NCI-H1417 (cell line): ENCODE data around the gene CLDN9.

ENCODE experiments used
- DNase-seq, 3 experiments: peaks; one replicate each; lab custom pipeline; 2025; lab: John Stamatoyannopoulos, UW

Gene CLDN9

GRCh38 chr16:2992383-2993081 lies 20.2 kb upstream of the CLDN9 start:
- DNase-seq, result no peak

DNA sequence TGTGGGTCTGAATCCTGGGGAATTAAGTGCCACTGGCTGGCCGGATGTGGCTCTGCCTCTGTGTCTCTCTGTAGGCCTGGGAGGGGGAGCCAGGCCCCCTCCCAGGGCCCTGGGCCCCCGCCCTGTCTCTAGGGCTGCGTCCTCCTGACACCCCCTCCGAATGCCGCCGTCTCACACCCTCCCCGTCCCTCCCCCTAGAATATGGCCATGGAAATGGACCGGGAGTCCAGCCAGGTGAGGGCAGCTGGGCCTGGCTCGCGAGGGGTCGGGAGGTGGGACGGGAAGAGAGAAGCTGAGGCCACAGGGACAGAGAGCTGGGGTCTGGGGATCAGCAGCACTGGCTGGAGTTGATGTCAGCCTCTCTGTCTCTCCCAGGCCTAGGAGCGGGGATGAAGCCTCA lies 16.4 kb upstream of the CLDN9 start:
- no peak for DNase-seq

GRCh38 chr16:2999929-3000328 lies 12.8 kb upstream of the CLDN9 start:
- no peak for DNase-seq

GRCh38 chr16:3000540-3000939 lies 12.2 kb upstream of the CLDN9 start:
- DNase-seq, result no peak

DNA sequence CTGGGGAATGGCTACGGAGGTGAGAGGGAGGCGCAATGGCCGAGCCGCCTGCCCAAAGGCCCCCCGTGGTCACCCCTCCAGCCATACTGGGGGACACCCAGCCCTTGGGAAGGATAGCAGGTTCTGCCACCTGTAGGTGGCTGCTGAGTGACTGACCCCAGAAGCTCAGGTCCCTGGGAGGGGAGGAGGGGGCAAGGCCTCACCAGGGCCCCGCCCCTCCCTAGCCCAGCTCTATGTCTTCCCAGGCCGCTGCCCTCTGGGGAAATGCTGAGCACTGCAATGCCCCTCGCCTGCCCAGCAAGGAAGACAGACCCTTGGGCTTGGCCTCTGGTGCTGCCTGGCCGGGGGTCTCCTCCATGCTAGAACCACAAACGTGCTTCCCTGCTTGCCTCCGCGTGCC lies 11.4 kb upstream of the CLDN9 start:
- no peak for DNase-seq

GRCh38 chr16:3003582-3004270 lies 9.0 kb upstream of the CLDN9 start:
- DNase-seq, result peak; percentile 99 to 100 (median 99)

GRCh38 chr16:3004319-3004718 lies 8.4 kb upstream of the CLDN9 start:
- DNase-seq, result peak; percentile 43 to 52 (median 45)

- DNase-seq, result peak; percentile 50 to 70 (median 59)
Measured at GRCh38 chr16:3004781-3005284, 7.9 kb upstream of the CLDN9 start.

- no peak for DNase-seq
Measured at GRCh38 chr16:3007059-3007956, 5.4 kb upstream of the CLDN9 start.

- no peak for DNase-seq
Measured at GRCh38 chr16:3007957-3008689, 4.6 kb upstream of the CLDN9 start.

GRCh38 chr16:3008690-3009037 lies 4.1 kb upstream of the CLDN9 start:
- no peak for DNase-seq

DNA sequence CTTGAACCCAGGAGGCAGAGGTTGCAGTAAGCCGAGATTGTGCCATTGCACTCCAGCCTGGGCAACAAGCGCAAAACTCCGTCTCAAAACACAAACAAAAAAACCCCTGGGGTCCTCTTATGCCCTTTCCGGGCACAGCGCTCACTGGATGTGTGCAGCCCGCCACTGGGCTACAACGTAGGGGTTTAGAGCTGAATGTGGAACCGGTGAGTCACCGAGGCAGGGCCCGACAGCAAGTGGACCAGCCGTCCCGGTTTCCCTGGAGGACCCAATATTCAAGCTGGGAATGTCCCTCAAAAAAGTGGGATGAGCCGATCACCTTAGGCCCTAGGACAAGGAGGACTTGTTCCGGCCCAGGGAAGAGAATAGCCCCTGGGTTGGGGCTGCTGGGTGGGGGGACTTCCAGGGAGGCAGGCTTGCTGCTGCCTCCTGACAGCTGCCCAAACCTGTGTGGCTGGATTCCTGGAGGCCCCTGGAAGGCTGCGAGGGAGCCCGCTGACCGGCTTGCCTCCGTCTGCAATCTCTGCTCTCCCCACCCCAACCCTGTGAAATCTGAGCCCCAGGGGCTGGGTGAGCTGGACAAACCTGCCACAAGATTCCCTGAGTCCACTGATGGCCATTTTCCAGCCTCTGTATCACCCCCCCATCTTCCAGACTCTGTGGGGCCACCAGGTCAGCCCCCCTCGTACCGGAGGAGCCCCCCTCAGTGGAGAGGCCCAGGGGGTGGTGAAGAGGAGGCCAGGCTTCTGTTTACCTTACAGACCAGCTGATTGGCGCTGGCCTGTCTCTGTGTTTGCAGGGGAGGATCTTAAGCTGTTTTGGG lies 2.9 kb upstream of the CLDN9 start:
- peak in 2 of 3 experiments; percentile 15 to 24 for DNase-seq

GRCh38 chr16:3010510-3010909 lies 2.2 kb upstream of the CLDN9 start:
- no peak for DNase-seq

- peak; percentile 81 to 94 (median 90) for DNase-seq
Measured at GRCh38 chr16:3012246-3012645, 477 bp upstream of the CLDN9 start.

GRCh38 chr16:3013491-3013951 lies 798 bp downstream of the CLDN9 start:
- DNase-seq, result peak in 1 of 3 experiments; percentile 47

DNA sequence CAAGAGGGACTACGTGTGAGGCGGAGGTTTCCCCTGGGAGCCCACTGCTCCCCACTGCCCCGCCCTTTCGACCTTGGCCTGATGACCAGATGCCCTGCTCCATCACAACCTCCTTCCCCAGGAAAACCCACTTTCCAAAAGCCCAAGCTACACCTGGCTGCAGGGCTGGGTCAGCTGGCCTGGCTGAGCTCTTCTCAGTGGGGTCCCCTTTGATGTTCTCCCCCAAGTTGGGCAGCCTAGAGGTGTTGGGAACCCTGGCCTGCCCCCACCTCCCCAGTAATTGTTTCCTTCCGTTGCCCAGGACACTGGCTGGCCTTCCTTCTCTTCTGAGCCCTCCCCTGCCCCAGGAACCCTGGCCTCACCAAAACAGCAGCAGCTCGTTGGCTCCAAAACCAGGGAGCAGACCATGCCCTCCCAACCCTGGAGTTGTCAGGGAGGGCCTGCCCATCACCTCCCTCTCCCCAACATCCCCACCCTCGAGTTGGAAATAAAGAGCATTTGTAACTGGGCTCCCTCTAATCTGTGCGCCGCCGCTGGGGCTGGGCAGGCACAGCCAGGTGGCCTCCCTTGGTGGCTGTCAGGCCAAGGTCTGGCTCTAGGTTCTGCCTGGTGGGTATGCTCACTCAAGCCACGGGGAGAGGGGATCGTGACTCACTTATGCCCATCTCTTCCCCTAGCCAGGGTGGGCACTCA lies 1.4 kb downstream of the CLDN9 start:
- DNase-seq, result no peak

DNA sequence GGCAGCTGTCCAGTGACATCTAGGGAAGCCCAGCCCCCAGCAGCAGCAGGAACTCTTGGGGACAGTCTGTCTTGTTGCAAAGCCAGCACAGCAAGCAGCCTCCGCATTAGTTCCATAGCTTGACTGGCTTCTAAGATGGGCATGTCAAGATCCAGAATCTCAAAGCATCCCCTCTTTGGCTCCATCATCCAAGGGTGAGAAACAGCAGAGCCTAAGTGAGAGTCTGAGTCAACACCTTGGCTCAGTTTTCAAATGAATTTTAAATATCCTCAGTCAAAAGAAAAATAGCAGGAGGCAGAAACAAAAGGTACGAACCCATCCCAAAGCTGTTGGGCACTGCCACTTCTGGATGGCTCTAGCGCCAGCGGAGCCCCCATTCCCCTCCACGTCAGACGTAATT lies 2.2 kb downstream of the CLDN9 start:
- DNase-seq, result no peak

- DNase-seq, result no peak
Measured at GRCh38 chr16:3015865-3016521, 3.3 kb downstream of the CLDN9 start.

GRCh38 chr16:3017344-3017743 lies 4.6 kb downstream of the CLDN9 start:
- no peak for DNase-seq
